Brain pericyte (primary cell): ENCODE data around the gene EHBP1L1.

Source experiments
- DNase-seq: peaks from one replicate; pipeline ENCODE4 v3.0.0-alpha.2; 2012; ENCODE audit warnings: low read depth, low spot score

EHBP1L1 gene

DNA sequence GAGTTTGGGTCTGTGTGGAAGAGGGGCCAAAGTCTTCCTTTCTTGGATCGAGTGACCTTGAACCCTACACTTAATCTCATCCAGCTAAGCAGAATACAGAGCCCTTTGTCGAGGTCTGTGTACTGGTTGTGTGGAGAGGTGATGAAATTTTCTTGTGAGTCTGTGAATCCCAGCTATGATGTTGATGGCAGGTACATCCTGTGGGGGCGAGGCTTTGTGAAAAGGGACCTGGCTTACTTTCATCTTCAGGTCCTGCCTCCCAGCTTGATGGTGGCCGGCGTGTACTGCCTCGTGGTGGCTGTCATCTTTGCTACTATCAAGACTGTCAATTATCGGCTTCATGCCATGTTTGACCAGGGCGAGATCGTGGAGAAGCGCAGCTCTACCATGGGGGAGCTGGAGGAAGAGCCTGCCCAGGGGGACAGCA, 40.7 kb downstream of the EHBP1L1 start:
- DNase-seq, result no peak

DNA sequence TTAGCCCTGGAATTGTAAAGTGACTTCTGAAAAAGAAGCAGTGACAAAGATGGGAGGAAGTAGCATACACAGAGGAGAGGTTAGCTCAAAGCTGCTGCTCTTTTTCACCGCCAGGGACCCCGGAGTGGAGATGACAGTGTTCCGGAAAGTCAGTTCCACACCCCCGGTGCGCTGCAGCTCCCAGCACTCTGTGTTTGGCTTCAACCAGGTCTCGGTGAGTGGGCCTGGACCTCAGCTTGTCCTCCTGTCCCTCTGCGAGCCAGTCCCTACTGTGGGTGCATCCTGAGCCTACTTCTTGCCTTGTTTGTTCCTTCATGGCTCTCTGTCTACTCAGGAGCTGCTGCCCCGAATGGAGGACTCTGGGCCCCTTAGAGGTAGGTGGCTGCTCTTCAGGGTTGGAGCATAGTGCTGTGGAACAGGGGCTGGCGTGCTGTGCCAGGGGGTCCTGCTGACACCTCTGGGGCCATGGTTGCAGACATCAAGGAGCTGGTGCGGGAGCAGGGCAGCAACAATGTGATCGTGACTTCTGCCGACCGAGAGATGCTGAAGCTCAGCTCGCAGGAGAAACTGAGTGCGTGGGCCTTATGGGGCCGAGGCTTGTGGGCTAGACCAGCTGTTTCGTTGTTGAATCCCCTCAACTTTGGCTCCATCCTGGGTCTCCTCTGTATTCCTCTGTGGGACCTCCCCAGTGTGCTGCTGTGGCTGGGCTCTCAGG, 41.4 kb downstream of the EHBP1L1 start:
- DNase-seq, result no peak

DNA sequence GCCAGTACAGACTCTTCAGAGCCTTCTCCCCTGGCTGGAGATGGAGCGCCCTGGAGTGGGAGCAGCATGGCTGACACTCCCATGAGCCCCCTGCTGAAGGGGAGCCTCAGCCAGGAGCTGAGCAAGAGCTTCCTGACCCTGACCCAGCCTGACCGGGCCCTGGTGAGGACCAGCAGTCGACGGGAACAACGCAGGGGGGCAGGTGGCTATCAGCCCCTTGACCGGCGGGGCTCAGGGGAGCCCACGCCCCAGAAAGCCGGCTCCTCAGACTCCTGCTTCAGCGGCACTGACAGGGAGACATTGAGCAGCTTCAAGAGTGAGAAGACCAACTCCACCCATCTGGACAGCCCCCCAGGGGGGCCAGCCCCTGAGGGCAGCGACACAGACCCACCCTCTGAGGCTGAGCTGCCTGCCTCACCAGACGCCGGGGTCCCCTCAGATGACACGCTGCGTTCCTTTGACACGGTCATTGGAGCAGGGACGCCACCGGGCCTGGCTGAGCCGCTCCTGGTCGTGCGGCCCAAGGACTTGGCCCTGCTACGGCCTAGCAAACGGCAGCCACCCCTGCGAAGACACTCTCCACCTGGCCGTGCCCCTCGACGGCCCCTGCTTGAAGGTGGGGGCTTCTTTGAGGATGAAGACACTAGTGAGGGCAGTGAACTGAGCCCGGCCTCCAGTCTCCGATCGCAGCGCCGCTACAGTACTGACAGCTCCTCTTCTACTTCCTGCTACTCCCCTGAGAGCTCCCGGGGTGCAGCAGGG, 42.3 kb downstream of the EHBP1L1 start:
- DNase-seq, result no peak

DNA sequence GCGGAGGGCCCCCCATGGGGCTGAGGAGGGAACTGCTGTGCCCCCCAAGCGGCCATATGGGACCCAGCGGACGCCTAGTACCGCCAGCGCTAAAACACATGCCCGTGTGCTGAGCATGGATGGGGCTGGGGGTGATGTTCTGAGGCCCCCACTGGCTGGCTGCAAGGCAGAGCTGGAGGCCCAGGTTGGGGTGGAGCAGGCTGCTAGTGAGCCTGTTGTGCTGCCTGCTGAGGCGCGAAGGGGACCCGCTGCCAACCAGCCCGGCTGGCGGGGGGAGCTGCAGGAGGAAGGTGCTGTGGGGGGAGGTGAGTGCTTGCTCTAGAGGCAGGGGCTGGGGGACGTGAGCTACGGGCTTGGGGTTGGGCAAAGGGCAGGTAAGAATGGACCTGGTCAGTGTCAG, 42.9 kb downstream of the EHBP1L1 start:
- no peak for DNase-seq

DNA sequence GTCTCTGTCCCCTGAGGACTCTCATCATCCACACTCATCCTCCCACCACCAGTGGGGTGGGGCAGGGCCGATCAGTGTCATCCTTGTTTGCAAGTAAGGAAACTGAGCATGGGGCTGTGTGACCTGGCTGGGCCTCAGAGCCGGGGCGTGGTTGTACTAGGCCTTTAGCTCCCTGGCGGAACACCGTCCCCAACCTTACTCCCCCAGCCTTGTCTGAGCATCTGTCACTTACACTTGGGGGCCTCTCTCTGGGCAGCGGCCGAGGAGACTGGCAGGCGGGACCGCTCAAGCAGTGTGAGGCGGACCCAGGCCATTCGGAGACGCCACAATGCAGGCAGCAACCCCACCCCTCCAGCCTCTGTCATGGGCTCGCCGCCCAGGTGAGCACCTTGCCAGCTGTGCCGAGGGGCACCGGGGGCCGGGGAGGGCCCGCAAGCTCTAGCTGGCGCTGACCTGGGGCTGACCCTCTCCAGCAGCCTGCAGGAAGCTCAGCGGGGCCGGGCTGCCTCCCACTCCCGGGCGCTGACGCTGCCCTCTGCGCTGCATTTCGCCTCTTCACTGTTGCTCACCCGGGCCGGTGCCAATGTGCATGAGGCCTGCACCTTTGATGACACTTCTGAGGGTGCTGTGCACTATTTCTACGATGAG, 43.6 kb downstream of the EHBP1L1 start:
- DNase-seq, result no peak

DNA sequence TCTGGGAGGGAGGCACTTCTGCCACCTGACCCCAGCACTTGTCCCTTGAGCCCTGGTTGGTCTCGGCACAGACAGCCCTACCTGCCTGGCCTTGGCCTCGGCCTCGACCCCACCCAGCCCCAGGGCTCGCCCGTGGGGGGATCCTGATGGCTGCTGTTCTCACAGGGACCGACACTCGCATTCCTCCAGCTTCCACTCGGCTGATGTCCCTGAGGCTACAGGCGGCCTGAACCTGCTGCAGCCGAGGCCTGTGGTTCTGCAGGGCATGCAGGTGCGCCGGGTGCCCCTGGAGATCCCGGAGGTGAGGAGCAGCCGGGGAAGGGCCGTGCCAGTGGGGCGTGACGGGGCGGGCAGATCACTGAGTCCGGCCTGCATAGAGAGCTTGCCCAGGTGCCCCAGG, 44.8 kb downstream of the EHBP1L1 start:
- DNase-seq, result no peak

DNA sequence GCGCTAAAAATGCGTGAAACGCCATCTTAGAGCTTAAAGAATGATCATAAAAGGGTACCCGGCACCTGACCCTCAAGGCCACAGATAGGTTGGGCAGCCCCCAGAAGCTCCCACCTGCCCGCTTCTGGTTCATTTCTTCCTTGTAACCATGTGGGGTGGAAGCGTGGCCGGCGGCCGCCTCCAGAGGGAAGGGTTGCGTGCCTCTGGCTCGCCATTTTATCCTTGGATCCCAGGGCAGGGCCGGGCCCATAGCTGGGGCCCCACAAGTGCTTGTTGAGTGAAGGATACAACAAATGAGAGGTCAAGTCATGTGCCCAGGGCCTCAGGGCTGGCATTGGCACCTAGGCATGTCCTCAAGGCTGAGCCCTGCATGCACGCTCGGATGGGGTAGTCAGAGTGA, 45.6 kb downstream of the EHBP1L1 start:
- DNase-seq, result no peak

DNA sequence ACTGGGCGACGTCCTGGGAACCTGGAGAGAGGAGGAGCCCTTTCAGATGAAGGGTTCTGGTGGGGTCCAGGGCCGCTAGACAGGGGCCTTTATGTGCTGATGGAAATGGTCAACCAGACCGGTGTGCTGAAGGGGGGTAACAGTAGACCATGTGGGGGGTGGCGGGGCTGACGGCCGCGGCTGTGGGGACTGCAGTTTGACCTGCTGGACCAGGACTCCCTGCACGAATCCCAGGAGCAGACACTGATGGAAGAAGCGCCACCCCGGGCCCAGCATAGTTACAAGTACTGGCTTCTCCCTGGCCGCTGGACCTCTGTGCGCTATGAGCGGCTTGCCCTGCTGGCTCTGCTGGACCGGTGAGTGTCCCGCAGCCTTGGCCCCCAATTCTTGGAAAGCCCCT, 46.2 kb downstream of the EHBP1L1 start:
- DNase-seq, result no peak

DNA sequence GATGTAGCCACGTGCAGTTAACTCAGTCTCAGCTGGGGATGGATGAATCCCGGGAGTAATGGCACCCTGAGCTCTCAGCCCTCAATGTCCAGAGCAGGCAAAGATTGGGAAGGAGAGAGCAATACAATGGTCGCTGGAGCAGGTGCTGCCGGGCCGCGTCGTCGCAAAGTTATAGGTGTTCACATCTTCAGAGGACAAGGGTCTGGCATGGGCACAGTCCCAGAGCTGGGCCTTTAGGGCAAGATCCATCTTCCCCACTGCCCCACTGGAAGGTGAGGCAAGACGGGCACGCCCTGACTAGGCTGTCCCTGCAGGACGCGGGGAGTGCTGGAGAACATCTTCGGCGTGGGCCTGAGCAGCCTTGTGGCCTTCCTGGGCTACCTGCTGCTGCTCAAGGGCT, 47.3 kb downstream of the EHBP1L1 start:
- no peak for DNase-seq

DNA sequence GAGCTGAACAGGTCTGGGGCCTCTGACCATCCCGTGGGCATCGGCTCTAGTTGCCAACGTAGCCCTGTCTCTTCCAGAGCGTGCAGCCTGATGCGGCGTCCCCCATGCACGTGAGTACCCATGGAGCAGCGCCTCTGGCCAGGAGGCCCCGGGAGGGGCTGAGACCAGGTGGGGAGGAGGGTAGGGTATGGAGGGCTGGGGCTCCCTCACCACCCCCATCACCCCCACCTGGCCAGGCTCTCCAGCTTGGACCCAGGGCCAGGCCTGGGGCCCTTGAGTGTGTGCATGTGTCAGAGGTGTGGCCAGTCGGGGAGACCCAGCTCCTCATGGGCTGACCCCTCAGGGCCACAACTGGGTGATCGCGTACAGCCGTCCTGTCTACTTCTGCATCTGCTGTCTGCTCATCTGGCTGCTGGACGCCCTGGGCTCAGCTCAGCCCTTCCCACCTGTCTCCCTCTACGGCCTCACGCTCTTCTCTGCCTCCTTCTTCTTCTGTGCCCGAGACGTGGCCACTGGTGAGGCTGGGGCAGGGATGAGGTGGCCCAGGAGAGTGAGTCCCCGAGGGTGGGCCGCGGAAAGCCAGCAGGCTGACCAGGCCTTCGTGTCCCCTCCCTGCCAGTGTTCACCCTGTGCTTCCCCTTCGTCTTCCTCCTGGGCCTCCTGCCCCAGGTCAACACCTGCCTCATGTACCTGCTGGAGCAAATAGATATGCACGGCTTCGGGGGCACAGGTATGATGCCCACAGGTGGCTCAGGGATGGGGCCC, 48.2 kb downstream of the EHBP1L1 start:
- DNase-seq, result no peak

DNA sequence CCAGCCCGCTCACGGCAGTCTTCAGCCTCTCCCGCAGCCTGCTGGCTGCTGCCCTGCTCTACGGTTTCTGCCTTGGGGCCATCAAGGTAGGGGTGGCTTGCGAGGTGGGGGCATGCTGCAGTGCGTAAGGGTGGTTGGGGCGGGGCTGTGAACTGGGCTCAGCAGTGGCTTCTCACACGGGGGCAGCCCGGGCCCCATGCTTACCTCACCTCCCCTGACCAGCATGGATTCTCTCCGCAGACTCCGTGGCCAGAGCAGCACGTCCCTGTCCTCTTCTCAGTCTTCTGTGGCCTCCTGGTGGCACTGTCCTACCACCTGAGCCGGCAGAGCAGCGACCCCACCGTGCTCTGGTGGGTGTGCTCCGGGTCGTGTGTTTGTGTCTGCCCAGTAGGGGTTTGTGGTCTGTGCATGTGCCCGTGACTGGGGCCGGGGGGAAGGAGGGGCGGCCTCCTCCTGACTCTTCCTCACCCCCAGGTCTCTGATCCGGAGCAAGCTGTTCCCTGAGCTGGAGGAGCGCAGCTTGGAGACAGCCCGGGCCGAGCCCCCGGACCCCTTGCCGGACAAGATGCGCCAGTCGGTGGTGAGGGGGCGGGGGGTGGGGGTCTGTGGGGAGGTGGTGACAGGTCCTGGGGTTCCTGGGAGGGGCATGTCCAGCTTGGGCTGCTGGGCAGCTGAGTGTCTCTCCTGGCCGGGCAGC, 49.2 kb downstream of the EHBP1L1 start:
- DNase-seq, result no peak

DNA sequence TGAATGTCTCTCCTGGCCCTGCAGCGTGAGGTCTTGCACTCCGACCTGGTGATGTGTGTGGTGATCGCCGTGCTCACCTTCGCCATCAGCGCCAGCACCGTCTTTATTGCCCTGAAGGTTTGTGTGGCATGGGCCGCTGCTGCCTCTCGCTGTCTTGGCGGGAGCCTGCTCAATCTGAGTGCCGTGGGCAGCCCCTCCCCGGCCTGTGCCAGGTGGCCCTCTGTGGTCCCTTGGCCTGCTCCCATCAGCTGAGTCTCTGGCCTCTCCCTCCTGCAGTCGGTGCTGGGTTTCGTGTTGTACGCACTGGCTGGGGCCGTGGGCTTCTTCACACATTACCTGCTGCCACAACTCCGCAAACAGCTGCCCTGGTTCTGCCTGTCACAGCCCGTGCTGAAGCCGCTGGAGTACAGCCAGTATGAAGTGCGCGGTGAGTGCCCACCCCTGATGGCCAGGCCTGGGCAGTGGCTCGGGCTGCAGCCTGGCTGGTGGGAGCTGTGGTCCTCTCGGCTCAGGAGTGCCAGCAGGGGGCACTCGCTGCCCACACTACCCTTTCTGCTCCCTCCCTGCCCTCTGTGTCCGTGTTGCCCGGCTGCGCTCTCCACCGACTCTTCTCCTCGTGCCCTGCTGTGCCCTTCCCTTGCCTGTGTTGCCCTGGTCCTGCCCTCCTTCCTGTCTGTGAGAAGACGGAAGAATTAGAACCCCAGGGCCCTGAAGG, 49.9 kb downstream of the EHBP1L1 start:
- DNase-seq, result no peak

DNA sequence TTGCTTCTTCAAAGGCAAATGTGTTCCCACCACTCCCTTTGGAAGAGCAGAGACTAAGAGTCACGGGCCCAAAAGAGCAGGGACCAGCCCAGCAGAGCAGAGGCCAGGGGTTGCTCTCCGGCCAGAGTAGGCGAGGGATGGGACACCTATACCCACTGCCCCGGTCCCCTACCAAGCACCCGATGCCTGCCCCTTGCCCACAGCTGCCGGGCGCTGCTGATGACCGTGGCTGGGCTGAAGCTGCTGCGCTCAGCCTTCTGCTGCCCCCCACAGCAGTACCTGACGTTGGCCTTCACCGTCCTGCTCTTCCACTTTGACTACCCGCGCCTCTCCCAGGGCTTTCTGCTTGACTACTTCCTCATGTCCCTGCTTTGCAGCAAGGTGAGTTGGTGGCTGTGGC, 51.3 kb downstream of the EHBP1L1 start:
- no peak for DNase-seq

DNA sequence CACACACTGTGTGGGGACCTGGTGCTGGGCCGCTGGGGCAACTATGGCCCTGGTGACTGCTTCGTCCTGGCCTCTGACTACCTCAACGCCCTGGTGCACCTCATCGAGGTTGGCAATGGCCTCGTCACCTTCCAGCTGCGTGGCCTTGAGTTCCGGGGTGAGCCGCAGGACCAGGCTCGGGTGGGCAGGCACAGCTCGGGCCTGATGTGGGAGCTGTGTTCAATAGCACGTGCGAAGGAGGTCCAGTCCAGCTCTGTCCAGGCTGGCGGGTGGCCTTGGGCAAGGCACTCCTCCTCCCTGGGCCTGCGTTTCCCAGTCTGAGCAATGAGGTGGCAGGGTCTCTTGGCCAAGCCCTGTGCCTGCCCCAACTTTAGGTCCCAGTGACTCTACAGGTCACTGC, 53.7 kb downstream of the EHBP1L1 start:
- DNase-seq, result no peak

DNA sequence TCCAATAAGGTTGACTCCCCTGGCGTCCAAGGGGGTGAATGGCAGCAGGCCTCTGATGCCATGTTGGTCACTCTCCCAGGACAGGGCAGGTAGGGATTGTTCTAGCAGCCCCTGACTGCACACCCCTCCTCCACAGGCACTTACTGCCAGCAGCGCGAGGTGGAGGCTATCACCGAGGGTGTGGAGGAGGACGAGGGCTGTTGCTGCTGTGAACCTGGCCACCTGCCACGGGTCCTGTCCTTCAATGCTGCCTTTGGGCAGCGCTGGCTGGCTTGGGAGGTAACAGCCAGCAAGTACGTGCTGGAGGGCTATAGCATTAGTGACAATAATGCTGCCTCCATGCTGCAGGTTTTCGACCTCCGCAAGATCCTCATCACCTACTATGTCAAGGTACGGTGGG, 54.4 kb downstream of the EHBP1L1 start:
- DNase-seq, result no peak

DNA sequence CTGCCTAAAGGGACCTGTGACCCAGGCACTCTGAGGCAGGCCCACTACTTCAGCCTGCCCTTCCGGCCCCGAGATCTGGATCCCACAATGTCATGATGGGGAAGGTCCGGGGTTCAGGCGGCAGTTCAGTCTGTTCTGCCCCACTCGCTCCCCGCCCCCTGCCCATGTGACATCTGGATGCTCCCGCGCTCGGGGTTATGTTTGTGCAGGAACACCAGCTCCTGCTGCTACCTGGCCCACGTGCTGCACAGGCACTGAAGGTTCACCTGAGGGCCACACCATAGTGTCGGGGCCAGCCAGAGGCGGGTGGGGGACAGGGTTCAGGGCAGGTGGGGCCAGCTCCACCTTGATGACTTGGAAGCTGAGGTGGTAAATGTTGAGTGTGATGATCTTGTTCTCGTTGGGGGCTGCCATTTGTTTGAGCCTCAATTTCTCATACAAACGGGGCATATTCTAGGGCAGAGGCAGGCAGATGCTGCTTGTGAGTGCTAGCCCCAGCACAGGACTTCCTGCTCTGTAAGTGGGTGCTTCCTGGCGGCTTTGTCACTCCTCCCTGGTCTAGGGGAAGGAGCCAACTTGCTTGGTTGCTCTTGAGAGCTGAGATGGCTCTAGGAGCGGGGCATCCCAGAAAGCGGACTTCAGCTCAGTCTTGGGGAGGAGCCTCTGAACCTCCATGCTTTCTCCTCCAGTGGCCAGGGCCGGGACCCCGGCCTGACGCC, 57.7 kb downstream of the EHBP1L1 start:
- no peak for DNase-seq

DNA sequence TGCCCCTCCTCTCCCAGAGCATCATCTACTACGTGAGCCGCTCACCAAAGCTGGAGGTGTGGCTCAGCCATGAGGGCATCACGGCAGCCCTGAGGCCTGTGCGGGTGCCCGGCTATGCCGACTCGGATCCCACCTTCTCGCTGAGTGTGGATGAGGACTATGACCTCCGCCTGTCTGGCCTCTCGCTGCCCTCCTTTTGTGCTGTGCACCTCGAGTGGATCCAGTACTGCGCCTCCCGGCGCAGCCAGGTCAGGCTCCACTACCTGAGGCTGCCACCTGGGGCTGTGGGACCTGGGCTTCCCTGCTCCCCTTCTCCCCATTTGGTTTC, 58.2 kb downstream of the EHBP1L1 start:
- DNase-seq, result no peak

DNA sequence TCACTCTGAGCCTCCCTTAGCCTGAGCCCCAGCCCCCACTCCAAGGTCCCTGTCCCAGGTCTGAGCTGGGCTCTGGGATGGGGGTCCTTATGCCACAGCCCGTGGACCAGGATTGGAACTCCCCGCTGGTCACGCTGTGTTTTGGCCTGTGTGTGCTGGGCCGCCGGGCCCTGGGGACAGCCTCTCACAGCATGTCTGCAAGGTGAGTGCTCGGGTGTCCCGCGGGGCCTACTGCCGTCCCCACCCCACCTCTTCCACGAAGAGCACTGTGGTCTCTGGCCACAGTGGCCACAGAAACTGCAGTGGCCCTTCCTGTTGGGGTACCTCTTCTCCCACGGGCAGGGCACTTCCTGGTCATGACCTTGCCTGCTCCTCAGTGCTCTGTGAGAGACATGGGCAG, 58.6 kb downstream of the EHBP1L1 start:
- no peak for DNase-seq

DNA sequence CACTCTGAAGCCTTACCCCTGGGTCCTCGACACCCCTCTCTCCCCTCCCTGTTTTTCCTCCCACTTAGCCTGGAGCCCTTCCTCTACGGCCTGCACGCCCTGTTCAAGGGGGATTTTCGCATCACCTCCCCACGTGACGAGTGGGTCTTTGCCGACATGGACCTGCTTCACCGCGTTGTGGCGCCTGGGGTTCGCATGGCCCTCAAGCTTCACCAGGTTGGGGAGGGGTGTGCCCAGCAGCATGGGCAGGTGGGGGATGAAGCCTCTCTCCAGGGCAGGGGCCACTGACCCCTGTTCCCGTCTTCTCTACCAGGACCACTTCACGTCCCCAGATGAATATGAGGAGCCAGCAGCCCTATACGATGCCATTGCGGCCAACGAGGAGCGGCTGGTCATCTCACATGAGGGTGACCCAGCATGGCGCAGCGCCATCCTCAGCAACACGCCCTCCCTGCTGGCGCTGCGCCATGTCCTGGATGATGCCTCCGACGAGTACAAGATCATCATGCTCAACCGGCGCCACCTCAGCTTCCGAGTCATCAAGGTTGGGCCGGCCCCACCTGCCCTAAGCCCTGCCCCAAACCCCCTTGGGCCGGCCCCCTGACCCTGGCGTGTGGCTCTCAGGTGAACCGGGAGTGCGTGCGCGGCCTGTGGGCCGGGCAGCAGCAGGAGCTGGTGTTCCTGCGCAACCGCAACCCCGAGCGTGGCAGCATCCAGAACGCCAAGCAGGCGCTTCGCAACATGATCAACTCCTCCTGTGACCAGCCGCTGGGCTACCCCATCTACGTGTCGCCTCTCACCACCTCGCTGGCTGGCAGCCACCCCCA, 59.3 kb downstream of the EHBP1L1 start:
- no peak for DNase-seq
